Neutrophil (primary cell): Measurements from ENCODE around the gene NAPG.
"Not testable (repeated sequence)": the region's sequence is repeated elsewhere in the genome, so short reads cannot be mapped to it uniquely, and the experiment has no call there.

ENCODE experiments used
- H3K27ac ChIP-seq: fragments of 200-600 bp; sonication (generic); 2 replicates; pipeline ENCODE4 v1.5.1; 2016; ENCODE audit warnings: mild to moderate bottlenecking, moderate library complexity
- H3K27me3 ChIP-seq: fragments of 200-600 bp; sonication (generic); 2 replicates; pipeline ENCODE4 v1.6.0; 2016; ENCODE audit warnings: mild to moderate bottlenecking
- H3K36me3 ChIP-seq: fragments of 200-600 bp; sonication (generic); 2 replicates; pipeline ENCODE4 v1.5.1; 2017
- H3K4me1 ChIP-seq, 2 experiments: fragments of 200-600 bp in 1 of 2; sonication (generic) in 1 of 2; 1 replicate in 1 of 2; 2 replicates in 1 of 2; pipeline versions ENCODE4 v1.5.1 to v1.6.1; 2013 to 2016; ENCODE audit warnings: low read depth in 1 of 2, low read length in 1 of 2, mild to moderate bottlenecking in 1 of 2, moderate library complexity in 1 of 2; ENCODE audit not compliant: control insufficient read depth in 1 of 2, insufficient read depth in 1 of 2
- H3K4me3 ChIP-seq, 2 experiments: fragments of 200-600 bp in 1 of 2; sonication (generic) in 1 of 2; 1 replicate in 1 of 2; 2 replicates in 1 of 2; pipeline ENCODE4 v1.5.1; 2013 to 2016; ENCODE audit warnings: low read depth in 1 of 2, low read length in 1 of 2, mild to moderate bottlenecking in 1 of 2, moderate library complexity in 1 of 2
- H3K9me3 ChIP-seq: fragments of 200-600 bp; sonication (generic); 2 replicates; pipeline ENCODE4 v1.5.1; 2016
- CTCF ChIP-seq: fragments of 200-600 bp; sonication (generic); IDR thresholded peaks from 2 replicates; pipeline ENCODE4 v1.5.1; 2016; ENCODE audit warnings: antibody characterized with exemption

The NAPG gene

GRCh38 chr18:10565835-10566234, 40.0 kb downstream of the NAPG start:
- Histone ChIP-seq H3K4me1 (peaks cover 4 to 11% of the 10 kb centered on the region in 2 experiments), H3K36me3 (no peaks in the 10 kb centered on the region), H3K9me3 (no peaks in the 10 kb centered on the region), H3K27ac (no peak overlapping the region), H3K27me3 (no peaks in the 10 kb centered on the region), H3K4me3 (no peak overlapping the region)
- no peak for TF ChIP-seq CTCF

DNA sequence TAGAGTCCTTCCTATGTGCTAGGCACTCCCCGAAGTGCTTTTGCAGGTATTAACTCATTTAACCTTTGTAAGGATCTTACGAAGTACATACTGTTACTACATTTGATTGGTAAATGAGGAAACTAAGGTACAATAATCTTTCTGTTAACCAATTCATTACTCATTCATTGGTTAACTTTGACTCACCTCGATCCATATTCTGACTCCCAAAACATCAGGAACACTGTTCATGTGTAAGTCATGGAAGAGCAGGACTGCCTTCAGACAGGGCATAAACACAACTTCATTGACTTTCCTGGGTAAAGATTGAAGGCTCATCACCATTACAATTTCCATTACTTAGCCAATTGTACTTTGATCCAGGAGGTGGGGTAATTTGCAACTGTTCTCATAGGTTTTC, 40.6 kb downstream of the NAPG start:
- Histone ChIP-seq H3K4me1 (peaks cover 3 to 9% of the 10 kb centered on the region in 2 experiments), H3K4me3 (no peak overlapping the region), H3K36me3 (no peaks in the 10 kb centered on the region), H3K27ac (no peak overlapping the region), H3K27me3 (no peaks in the 10 kb centered on the region), H3K9me3 (no peaks in the 10 kb centered on the region)
- no peak for TF ChIP-seq CTCF

GRCh38 chr18:10569941-10570340, 44.1 kb downstream of the NAPG start:
- not testable (repeated sequence) for H3K36me3 ChIP-seq, H3K4me3 ChIP-seq, H3K9me3 ChIP-seq, H3K4me1 ChIP-seq, H3K27me3 ChIP-seq, H3K27ac ChIP-seq

- H3K4me1 ChIP-seq: peaks cover 3 to 9% of the 10 kb centered on the region in 2 experiments
- no peaks in the 10 kb centered on the region for H3K9me3 ChIP-seq
- no peaks in the 10 kb centered on the region for H3K36me3 ChIP-seq
- H3K4me3 ChIP-seq: no peak overlapping the region
- TF ChIP-seq CTCF: no peak
- no peak overlapping the region for H3K27ac ChIP-seq
- H3K27me3 ChIP-seq: no peaks in the 10 kb centered on the region
These were observed 44.8 kb downstream of the NAPG start for GRCh38 chr18:10570622-10571021.

GRCh38 chr18:10571537-10571936, 45.7 kb downstream of the NAPG start:
- Histone ChIP-seq H3K27ac (no peak overlapping the region), H3K9me3 (no peaks in the 10 kb centered on the region), H3K4me1 (peaks cover under 1 to 1% of the 10 kb centered on the region in 2 experiments), H3K27me3 (no peaks in the 10 kb centered on the region), H3K36me3 (no peaks in the 10 kb centered on the region), H3K4me3 (no peak overlapping the region)
- no peak for TF ChIP-seq CTCF

- H3K36me3 ChIP-seq, H3K27me3 ChIP-seq, H3K4me3 ChIP-seq, H3K4me1 ChIP-seq, H3K27ac ChIP-seq, H3K9me3 ChIP-seq: not testable (repeated sequence)
These were observed 47.4 kb downstream of the NAPG start for GRCh38 chr18:10573261-10573660.

DNA sequence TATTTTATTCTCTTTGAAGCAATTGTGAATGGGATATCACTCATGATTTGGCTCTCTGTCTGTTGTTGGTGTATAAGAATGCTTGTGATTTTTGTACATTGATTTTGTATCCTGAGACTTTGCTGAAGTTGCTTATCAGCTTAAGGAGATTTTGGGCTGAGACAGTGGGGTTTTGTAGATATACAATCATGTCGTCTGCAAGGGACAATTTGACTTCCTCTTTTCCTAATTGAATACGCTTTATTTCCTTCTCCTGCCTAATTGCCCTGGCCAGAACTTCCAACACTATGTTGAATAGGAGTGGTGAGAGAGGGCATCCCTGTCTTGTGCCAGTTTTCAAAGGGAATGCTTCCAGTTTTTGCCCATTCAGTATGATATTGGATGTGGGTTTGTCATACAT, 48.6 kb downstream of the NAPG start:
- H3K4me3 ChIP-seq, H3K27ac ChIP-seq, H3K27me3 ChIP-seq, H3K9me3 ChIP-seq, H3K36me3 ChIP-seq, H3K4me1 ChIP-seq: not testable (repeated sequence)

DNA sequence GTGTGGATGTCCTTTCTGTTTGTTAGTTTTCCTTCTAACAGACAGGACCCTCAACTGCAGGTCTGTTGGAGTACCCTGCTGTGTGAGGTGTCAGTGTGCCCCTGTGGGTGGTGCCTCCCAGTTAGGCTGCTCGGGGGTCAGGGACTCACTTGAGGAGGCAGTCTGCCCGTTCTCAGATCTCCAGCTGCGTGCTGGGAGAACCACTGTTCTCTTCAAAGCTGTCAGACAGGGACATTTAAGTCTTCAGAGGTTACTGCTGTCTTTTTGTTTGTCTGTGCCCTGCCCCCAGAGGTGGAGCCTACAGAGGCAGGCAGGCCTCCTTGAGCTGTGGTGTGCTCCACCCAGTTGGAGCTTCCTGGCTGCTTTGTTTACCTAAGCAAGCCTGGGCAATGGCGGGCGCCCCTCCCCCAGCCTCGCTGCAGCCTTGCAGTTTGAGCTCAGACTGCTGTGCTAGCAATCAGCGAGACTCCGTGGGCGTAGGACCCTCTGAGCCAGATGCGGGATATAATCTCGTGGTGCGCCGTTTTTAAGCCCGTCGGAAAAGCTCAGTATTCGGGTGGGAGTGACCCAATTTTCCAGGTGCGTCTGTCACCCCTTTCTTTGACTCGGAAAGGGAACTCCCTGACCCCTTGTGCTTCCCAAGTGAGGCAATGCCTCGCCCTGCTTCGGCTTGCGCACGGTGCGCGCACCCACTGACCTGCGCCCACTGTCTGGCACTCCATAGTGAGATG, 52.2 kb downstream of the NAPG start:
- H3K9me3 ChIP-seq, H3K4me3 ChIP-seq, H3K27me3 ChIP-seq, H3K4me1 ChIP-seq, H3K36me3 ChIP-seq, H3K27ac ChIP-seq: not testable (repeated sequence)

DNA sequence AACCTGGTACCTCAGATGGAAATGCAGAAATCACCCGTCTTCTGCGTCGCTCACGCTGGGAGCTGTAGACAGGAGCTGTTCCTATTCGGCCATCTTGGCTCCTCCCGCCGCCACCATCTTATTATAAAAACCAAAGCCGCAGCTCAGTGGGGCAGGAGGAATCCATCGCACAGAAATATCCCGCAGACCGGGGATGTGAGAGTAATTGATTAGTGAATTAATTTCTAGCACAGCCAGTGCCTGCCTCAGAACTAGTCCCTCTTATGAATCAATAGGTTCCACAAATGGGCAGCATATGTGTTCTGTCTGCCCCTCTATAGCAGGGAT, 52.7 kb downstream of the NAPG start:
- not testable (repeated sequence) for H3K27me3 ChIP-seq, H3K4me1 ChIP-seq, H3K27ac ChIP-seq, H3K4me3 ChIP-seq, H3K9me3 ChIP-seq, H3K36me3 ChIP-seq
